Thymus (tissue), 11 donors: ENCODE results near the gene MCHR2. TPM values are rescaled to one million over a fixed set of nuclear protein-coding genes. Genes with fewer than 3 reads are reported as not detected.

Experiments
- DNase-seq, 9 donors: peaks; one replicate each; pipeline ENCODE4 v3.0.0-alpha.2; 2013; ENCODE audit warnings: low spot score in 9 of 9, low read depth in 6 of 9, missing footprints in 1 of 9
- H3K27ac ChIP-seq, 2 donors: one replicate each; pipeline ENCODE4 v1.5.1; 2013; ENCODE audit warnings: control low read depth in 1 of 2, low read depth in 1 of 2, low read length in 1 of 2, mild to moderate bottlenecking in 1 of 2, moderate library complexity in 1 of 2
- H3K27me3 ChIP-seq, 2 donors: one replicate each; pipeline ENCODE4 v1.5.1; 2013; ENCODE audit warnings: low read length in 1 of 2; ENCODE audit not compliant: control insufficient read depth in 2 of 2, insufficient read depth in 1 of 2
- H3K36me3 ChIP-seq, 2 donors: one replicate each; pipeline ENCODE4 v1.5.1; 2013; ENCODE audit warnings: low read length in 1 of 2, mild to moderate bottlenecking in 1 of 2, moderate library complexity in 1 of 2; ENCODE audit not compliant: control insufficient read depth in 2 of 2, insufficient read depth in 2 of 2
- H3K4me1 ChIP-seq, 2 donors: one replicate each; pipeline ENCODE4 v1.5.1; 2013; ENCODE audit warnings: low read length in 2 of 2; ENCODE audit not compliant: control insufficient read depth in 2 of 2, insufficient read depth in 2 of 2
- H3K4me3 ChIP-seq, 2 donors: one replicate each; pipeline ENCODE4 v1.5.1; 2013; ENCODE audit warnings: low read length in 2 of 2, control low read depth in 1 of 2, mild to moderate bottlenecking in 1 of 2
- H3K9me3 ChIP-seq, 2 donors: one replicate each; pipeline ENCODE4 v1.5.1; 2013; ENCODE audit warnings: low read length in 1 of 2, mild to moderate bottlenecking in 1 of 2; ENCODE audit not compliant: control insufficient read depth in 2 of 2, insufficient read depth in 1 of 2
- WGBS: extraction: QIAGEN DNeasy Blood & Tissue Kit; methylation state at CpG from one replicate; pipeline ENCODE4 v1.1.7; 2013; 5-methylcytosine and 5-hydroxymethylcytosine counted together
- polyA plus RNA-seq: library from polyadenylated mRNA; stranded (reverse); fragments of 200-250 nt; gene quantifications from one replicate; pipeline ENCODE4 v1.2.3, GENCODE V29; 2013
- total RNA-seq: library from RNA; stranded (reverse); fragments of 120-200 nt; gene quantifications from one replicate; pipeline ENCODE4 v1.2.4, GENCODE V29; 2013
- donor health status: healthy.

Gene MCHR2
- total and polyA plus RNA-seq, 2 donors = not detected

DNA sequence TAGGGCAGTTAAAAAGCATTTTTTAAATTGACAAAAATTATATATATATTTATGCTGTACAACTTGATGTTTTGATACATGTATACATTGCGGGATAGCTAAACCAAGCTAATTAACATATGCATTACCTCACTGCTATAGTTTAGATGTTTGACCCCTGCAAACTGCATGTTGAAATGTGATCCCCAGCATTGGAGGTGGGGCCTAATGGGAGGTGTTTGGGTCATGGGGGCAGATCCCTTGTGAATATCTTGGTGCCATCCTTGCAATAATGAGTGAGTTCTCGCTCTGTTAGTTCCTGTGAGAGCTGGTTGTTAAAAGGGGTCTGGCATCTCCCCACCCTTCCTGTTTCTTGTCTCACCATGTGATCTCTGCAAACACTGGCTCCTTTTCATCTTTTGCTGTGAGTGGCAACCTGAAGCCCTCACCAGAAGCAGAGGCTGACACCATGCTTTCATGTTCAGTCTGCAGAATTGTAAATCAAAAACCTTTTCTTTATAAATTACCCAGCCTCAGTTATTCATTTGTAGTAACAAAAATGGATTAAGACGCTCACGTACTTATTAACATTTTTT, 111.8 kb downstream of the MCHR2 start:
- no peaks in the 10 kb centered on the region for H3K27me3 ChIP-seq
- no peaks in the 10 kb centered on the region for H3K9me3 ChIP-seq

DNA sequence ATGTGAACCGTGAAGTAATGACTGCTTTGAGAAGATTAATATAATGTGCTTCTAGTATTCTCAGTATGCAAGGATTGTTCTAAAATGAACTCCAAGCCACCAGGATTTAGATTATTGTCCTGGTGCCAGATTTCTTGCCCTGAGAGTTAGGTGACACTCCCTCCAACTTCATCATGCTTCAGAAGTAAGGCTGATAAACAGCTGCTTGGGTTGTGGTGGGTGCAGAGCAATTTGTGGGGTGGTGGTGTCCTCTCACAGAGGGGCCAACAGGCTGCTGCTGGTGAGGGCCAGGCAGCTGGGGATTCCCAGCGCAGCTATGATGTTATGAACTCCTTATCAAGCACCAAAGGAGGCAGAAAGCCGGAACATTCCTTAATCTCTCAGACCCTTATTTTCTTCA, 114.6 kb downstream of the MCHR2 start:
- Histone ChIP-seq H3K27me3 (no peaks in the 10 kb centered on the region), H3K4me3 (no peak overlapping the region), H3K27ac (no peak overlapping the region), H3K9me3 (no peaks in the 10 kb centered on the region), H3K4me1 (no peaks in the 10 kb centered on the region), H3K36me3 (no peaks in the 10 kb centered on the region)
- DNase-seq = no peak
- 78% methylated on average over 3 of the region's 3 CpGs for WGBS

More for the DNA sequence above, 111.8 kb downstream of the MCHR2 start:
- DNase-seq = no peak
- 91% methylated on average over 4 of the region's 4 CpGs for WGBS
- Histone ChIP-seq H3K4me3 (no peak overlapping the region), H3K27ac (no peak overlapping the region), H3K4me1 (no peaks in the 10 kb centered on the region), H3K36me3 (no peaks in the 10 kb centered on the region)

DNA sequence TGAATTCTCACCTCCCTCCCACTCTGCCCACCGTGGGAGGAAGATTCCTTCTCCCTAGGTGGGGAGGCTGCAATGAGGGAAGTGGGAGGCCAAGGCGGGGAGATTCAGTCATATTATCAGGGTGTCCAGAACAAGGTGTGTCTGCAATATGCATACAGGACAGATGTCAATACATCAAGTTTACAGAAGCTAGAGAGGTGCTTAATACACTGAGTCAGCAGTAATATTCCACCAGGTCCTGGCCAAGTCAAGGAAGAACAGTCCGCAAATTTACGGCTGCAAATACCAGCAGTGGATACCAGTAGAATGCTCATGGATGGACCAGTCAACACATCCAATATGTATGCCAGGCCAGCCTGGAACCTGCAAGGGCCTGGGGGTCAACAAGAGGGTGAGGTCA, 119.0 kb downstream of the MCHR2 start:
- H3K27ac ChIP-seq = no peak overlapping the region
- H3K27me3 ChIP-seq = no peaks in the 10 kb centered on the region
- no peaks in the 10 kb centered on the region for H3K4me1 ChIP-seq
- WGBS = 84% methylated on average over 4 of the region's 4 CpGs
- no peak for DNase-seq
- H3K4me3 ChIP-seq = no peak overlapping the region
- H3K36me3 ChIP-seq = no peaks in the 10 kb centered on the region
- H3K9me3 ChIP-seq = no peaks in the 10 kb centered on the region

DNA sequence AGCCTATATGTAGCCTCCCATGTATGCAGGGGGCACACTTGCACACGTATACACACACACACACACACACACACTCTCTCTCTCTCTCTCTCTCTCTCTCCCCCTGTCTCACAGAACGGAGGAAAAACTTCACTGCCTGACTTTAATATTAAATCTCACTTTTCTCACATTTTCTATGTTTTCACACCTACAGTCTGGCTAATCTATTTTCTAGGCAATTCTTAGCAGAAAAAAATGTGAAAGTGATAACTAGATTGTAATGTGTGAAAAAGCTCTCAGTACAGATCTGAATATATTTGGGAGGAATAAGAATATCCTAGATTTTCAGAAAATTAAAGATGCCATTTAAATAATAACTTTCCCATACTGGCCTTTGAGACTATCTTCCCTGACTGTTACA, 120.9 kb downstream of the MCHR2 start:
- H3K9me3 ChIP-seq = no peaks in the 10 kb centered on the region
- DNase-seq = no peak
- no peaks in the 10 kb centered on the region for H3K4me1 ChIP-seq
- no peak overlapping the region for H3K4me3 ChIP-seq
- 85% methylated on average over 2 of the region's 2 CpGs for WGBS
- no peak overlapping the region for H3K27ac ChIP-seq
- H3K36me3 ChIP-seq = no peaks in the 10 kb centered on the region
- peaks cover 0 to 4% of the 10 kb centered on the region in 2 donors for H3K27me3 ChIP-seq

DNA sequence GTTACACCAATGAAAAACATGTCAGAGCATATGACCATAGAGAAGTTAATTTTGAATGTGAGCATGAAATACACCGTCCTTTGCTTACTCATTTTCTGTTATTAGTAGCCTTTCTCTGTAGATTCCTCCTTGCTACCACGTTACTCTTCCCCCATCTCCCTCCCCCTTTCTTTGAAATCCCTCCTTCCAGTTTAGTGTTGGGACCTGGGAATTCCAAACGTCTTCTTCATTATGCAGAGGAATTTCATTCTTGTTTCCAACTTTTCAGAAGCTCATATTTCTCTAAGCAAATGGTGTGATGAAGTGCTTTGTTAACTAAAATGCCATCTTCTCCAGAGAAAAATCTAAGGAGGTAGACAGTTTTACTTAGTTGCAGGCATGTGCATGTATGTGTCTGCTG, 122.4 kb downstream of the MCHR2 start:
- no peaks in the 10 kb centered on the region for H3K36me3 ChIP-seq
- peaks cover 0 to 4% of the 10 kb centered on the region in 2 donors for H3K27me3 ChIP-seq
- DNase-seq = no peak
- H3K4me3 ChIP-seq = no peak overlapping the region
- H3K27ac ChIP-seq = no peak overlapping the region
- 69% methylated on average over 3 of the region's 3 CpGs for WGBS
- no peaks in the 10 kb centered on the region for H3K4me1 ChIP-seq
- no peaks in the 10 kb centered on the region for H3K9me3 ChIP-seq
